Heart left ventricle (tissue), 16 donors: Measurements from ENCODE around the gene F7. TPM values are rescaled to one million over a fixed set of nuclear protein-coding genes. Genes with fewer than 3 reads are reported as not detected.

Source experiments
- ATAC-seq, 4 donors: fragments of 200-7000 bp; cut with Tn5 transposase; one replicate each; pipeline ENCODE4 v1.9.1; 2020 to 2022; ENCODE audit warnings: moderate library complexity in 4 of 4, mild to moderate bottlenecking in 3 of 4, moderate number of reproducible peaks in 1 of 4
- DNase-seq, 5 donors: peaks; one replicate each; pipeline ENCODE4 v3.0.0-alpha.2; 2020
- H3K27ac ChIP-seq, 12 donors: fragments of 200-600 bp; sonication (generic) in 4 of 12; one replicate each; pipeline versions ENCODE4 v1.5.0 to v1.8.0; 2016 to 2022; ENCODE audit warnings: mild to moderate bottlenecking in 2 of 12
- H3K27me3 ChIP-seq, 9 donors: fragments of 200-600 bp; sonication (generic) in 2 of 9; one replicate each; pipeline versions ENCODE4 v1.5.1 to v1.8.0; 2016 to 2022; ENCODE audit warnings: mild to moderate bottlenecking in 3 of 9
- H3K36me3 ChIP-seq, 9 donors: fragments of 200-600 bp; sonication (generic) in 2 of 9; one replicate each; pipeline versions ENCODE4 v1.5.0 to v1.8.0; 2018 to 2022; ENCODE audit warnings: mild to moderate bottlenecking in 2 of 9
- H3K4me1 ChIP-seq, 12 donors: fragments of 200-600 bp; sonication (generic) in 4 of 12; one replicate each; pipeline versions ENCODE4 v1.5.0 to v1.8.0; 2016 to 2022; ENCODE audit warnings: mild to moderate bottlenecking in 3 of 12
- H3K4me3 ChIP-seq, 12 donors: fragments of 200-600 bp; sonication (generic) in 4 of 12; one replicate each; pipeline versions ENCODE4 v1.5.0 to v1.8.0; 2017 to 2022; ENCODE audit warnings: mild to moderate bottlenecking in 9 of 12, moderate library complexity in 4 of 12
- H3K9me3 ChIP-seq, 12 donors: fragments of 200-600 bp; sonication (generic) in 4 of 12; one replicate each; pipeline versions ENCODE4 v1.5.0 to v1.8.0; 2016 to 2022; ENCODE audit warnings: mild to moderate bottlenecking in 1 of 12
- CTCF ChIP-seq, 12 donors: fragments of 200-600 bp; sonication (generic) in 4 of 12; IDR thresholded peaks; one replicate each; pipeline versions ENCODE4 v1.5.0 to v1.8.0; 2018 to 2022; ENCODE audit warnings: antibody characterized with exemption in 12 of 12, mild to moderate bottlenecking in 5 of 12
- POLR2A ChIP-seq, 2 donors: fragments of 450-650 bp; IDR thresholded peaks; one replicate each; pipeline ENCODE4 v1.6.1; 2017; ENCODE audit warnings: antibody characterized with exemption in 2 of 2, mild to moderate bottlenecking in 2 of 2, moderate library complexity in 2 of 2
- WGBS, 4 donors: extraction: QIAGEN DNeasy Blood & Tissue Kit in 2 of 4; methylation state at CpG; one replicate each; pipeline versions ENCODE4 v1.1.5 to v1.1.7; 2013 to 2018; 5-methylcytosine and 5-hydroxymethylcytosine counted together
- intact Hi-C, 10 donors: fragments of 100-400 bp; cut with DNase I; formaldehyde crosslinking; loops; one replicate each; pipeline versions ENCODE4 v1.11.1 to v1.14.2; 2022
- polyA plus RNA-seq, 2 donors: library from polyadenylated mRNA; stranded (reverse); fragments of 200-250 nt; gene quantifications; one replicate each; pipeline ENCODE4 v1.2.3, GENCODE V29; 2013
- total RNA-seq, 9 donors: library from RNA; depleted of rRNA in 2 of 9; stranded (reverse); fragments of >200 nt in 2 of 9; fragmentation: NEBNext Ultra II Directional in 3 of 9; extraction: Animal tissue kit (Norgen Biotek cat#: 25700) in 3 of 9; gene quantifications; one replicate each; pipeline versions ENCODE4 v1.1.0 to v1.2.4, GENCODE V29; 2016 to 2023
- donor health status: ischemic (EF 13 %, LVEDD 7.1; RV severe dilation, severe dysfunction).
- donor health status: healthy with polysubstance abuse.
- donor health status: DM: no; HTN: yes; CAD: no.
- donor health status: DM: no; HTN: no; CAD: no.
- donor health status: ischemic (EF 25% LVEDD 6.9; RV normal size, moderate dysfunction).
- donor health status: ischemic (EF 25% LVEDD 5.7; RV mildly dilated, moderate dysfunction).
- donor health status: healthy.
- donor health status: DM: yes; HTN: yes; CAD: no.
- donor health status: ischemic (EF 35%, LVEDD 5.7; RV mildly dilated, moderate dysfunction).
- donor health status: nonischemic (EF 11% LVEDD 7.7; RV severe dilation, severe dysfunction).
- donor health status: DM: yes; HTN: yes; CAD: no.
- donor health status: PGD.
- donor health status: ischemic (EF 29% LVEDD 5.4; RV normal size, mild dysfunction).
- donor health status: nonischemic (EF 23%, LVEDD 6.1; RV moderate dilation, normal function).

Gene F7
- total and polyA plus RNA-seq, 11 donors: 0.01 to 0.41 (median 0.13) TPM; not detected in 7

GRCh38 chr13:113151745-113152690 lies 46.4 kb downstream of the F7 start:
- TF ChIP-seq CTCF (IDR thresholded peaks at IDR 0.05): no peak
- TF ChIP-seq POLR2A (IDR thresholded peaks at IDR 0.05): no peak
- peak in 2 of 5 donors; percentile 47 to 48 for DNase-seq
- Histone ChIP-seq H3K4me3 (peak overlapping the region in 10 of 12 donors; percentile 42 to 68 (median 57)), H3K27ac (peak overlapping the region in 5 of 12 donors; percentile 85 to 95 (median 89)), H3K27me3 (peaks cover 0 to 7% (median 0%) of the 10 kb centered on the region in 9 donors), H3K36me3 (no peaks in the 10 kb centered on the region), H3K4me1 (peaks cover 3 to 24% (median 14%) of the 10 kb centered on the region in 12 donors), H3K9me3 (no peaks in the 10 kb centered on the region)
- intact Hi-C loops: loop anchor here in 2 of 10 donors (5.0 to 10.0 kb wide), 2 partner anchors 53 to 55 kb away; partner anchors contain the start of genes CUL4A (in 2 of the 2) and PCID2 (in 2 of the 2)
- ATAC-seq: peak; percentile 5 to 33 (median 12)
- 56 to 65% (median 60%) methylated on average over 21 to 28 of the region's 28 CpGs for WGBS, 4 donors

DNA sequence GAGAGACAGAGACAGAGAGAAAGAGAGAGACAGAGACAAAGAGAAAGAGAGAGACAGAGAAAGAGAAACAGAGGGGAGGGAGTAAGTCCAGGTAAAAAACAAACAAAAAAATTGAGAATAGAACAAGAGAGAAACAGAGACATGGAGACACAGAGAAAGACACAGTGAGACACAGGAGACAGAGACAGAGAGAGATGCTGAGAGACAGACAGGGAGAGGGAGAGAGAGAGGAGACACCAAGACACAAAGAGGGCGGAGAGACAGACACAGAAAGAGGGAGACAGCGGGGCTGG lies 47.0 kb downstream of the F7 start:
- ATAC-seq (no peak), DNase-seq (no peak)
- Histone ChIP-seq H3K4me3 (peak overlapping the region; percentile 31 to 68 (median 53)), H3K9me3 (no peaks in the 10 kb centered on the region), H3K27ac (peak overlapping the region; percentile 58 to 95 (median 88)), H3K4me1 (peaks cover 3 to 24% (median 14%) of the 10 kb centered on the region in 12 donors), H3K27me3 (peaks cover 0 to 7% (median 0%) of the 10 kb centered on the region in 9 donors), H3K36me3 (no peaks in the 10 kb centered on the region)
- TF ChIP-seq POLR2A (IDR thresholded peaks at IDR 0.05) (no peak), CTCF (IDR thresholded peaks at IDR 0.05) (no peak)
- intact Hi-C loops: loop anchor here in 2 of 10 donors (5.0 to 10.0 kb wide), 2 partner anchors 52 to 55 kb away; partner anchors contain the start of genes CUL4A (in 2 of the 2) and PCID2 (in 2 of the 2)
- 18 to 55% (median 39%) methylated on average over 2 of the region's 2 CpGs for WGBS, 4 donors

DNA sequence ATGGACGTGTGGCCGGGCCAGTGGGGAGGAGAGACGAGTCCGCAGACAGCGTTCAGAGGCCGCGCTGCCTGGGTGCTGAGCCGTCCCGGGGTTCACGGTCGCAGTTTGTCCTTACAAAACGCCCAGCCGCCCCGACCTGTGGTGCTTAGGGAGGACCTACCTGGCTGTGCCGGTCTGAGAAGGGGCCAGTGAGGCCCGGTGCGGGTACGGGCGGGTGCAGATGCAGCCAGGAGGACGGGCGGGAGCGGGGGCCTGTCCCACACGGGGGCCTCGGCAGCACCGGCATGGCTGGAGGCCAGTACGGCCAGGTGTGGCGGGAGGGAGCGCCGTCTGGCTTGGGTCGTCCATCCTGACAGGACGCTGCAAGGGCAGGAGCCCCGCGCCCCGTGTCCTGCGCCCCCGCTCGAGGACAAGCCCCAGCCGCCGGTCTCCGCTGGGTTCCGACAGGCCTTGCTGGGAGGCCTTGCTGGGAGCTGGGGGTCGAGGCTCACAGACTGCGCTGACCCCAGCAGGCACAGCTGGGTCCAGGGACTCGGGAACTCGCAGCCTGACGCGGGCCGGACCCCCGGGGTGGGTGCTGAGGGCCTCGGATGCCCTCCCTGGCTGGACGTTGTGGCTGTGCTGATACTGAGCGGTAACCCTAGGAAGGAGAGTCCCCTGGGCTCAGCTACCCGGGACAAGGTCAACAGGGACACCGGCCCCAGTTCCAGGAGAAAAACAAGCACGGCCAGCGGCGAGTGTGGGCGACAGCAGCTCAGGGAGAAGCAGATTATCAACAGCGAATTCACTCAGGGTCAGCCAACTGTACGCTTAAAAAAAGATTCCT lies 47.6 kb downstream of the F7 start:
- TF ChIP-seq POLR2A (IDR thresholded peaks at IDR 0.05): no peak
- no peak for TF ChIP-seq CTCF (IDR thresholded peaks at IDR 0.05)
- peaks cover 0 to 7% (median 0%) of the 10 kb centered on the region in 9 donors for H3K27me3 ChIP-seq
- intact Hi-C loops: loop anchor here in 2 of 10 donors (5.0 to 10.0 kb wide), 2 partner anchors 52 to 54 kb away; partner anchors contain the start of genes CUL4A (in 2 of the 2) and PCID2 (in 2 of the 2)

More for the DNA sequence above, 47.6 kb downstream of the F7 start:
- Histone ChIP-seq H3K27ac (peak overlapping the region; percentile 58 to 95 (median 88)), H3K9me3 (no peaks in the 10 kb centered on the region), H3K36me3 (no peaks in the 10 kb centered on the region), H3K4me3 (peak overlapping the region; percentile 31 to 68 (median 53)), H3K4me1 (peaks cover 3 to 24% (median 14%) of the 10 kb centered on the region in 12 donors)
- ATAC-seq (peak; percentile 45 to 63 (median 62)), DNase-seq (peak; percentile 50 to 78 (median 71))
- 9 to 22% (median 11%) methylated on average over 32 to 60 of the region's 60 CpGs for WGBS, 4 donors
